Daoy (cell line): Measurements from ENCODE around the gene MUTYH. TPM values are rescaled to one million over a fixed set of nuclear protein-coding genes. Genes with fewer than 3 reads are reported as not detected.
"Not testable (repeated sequence)": the region's sequence is repeated elsewhere in the genome, so short reads cannot be mapped to it uniquely, and the experiment has no call there.

ENCODE experiments used
- DNase-seq: peaks from one replicate; pipeline ENCODE4 v3.0.0-alpha.2; 2015; ENCODE audit warnings: low read depth
- total RNA-seq: library from RNA; depleted of rRNA; stranded (reverse); fragments of >200 nt; shearing (Covaris generic); gene quantifications from 2 replicates; pipeline ENCODE4 v1.2.3, GENCODE V29; 2014; rRNA removed

The MUTYH gene
- total RNA-seq: 24.1 and 28.0 TPM in 2 replicates

DNA sequence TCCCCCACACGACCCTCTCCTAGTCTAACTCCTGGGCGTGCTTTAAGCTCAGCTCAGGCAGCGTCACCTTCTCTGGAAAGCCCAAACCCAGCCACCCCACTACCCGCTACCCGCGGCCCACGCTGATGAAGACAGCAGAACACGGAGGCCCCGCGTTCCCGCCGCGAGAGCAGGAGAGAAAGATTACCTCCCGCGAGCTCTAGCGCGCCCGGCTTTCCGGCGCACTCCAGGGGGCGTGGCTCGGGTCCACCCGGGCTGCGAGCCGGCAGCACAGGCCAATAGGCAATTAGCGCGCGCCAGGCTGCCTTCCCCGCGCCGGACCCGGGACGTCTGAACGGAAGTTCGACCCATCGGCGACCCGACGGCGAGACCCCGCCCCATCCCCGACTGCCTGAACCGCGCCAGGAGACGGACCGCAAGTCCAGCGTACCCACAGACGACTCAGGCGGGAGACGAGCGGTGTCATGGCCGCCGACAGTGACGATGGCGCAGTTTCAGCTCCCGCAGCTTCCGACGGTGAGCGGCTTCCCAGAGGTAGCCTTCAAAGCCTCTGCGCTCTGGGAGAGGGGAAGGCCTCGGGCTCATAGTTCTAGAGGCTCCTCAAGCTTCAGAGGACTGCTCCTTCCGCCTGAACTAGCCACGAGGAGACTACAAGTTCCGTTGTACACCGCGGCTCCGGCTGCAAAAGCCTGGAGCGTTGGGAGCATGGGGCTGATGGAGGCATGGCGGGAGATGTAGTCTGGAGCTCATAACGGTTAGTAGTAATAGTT is at the start of gene MUTYH, which contains the start of gene TOE1:
TSS of gene MUTYH (minus strand) at position 652 of the 770 bp plus-strand sequence. CDS start 5,935 bp downstream, outside the sequence.
TSS of gene TOE1 (plus strand) at position 382 of the 770 bp plus-strand sequence. CDS start at position 465, 83 bp downstream.
- DNase-seq: peak; percentile 99

DNA sequence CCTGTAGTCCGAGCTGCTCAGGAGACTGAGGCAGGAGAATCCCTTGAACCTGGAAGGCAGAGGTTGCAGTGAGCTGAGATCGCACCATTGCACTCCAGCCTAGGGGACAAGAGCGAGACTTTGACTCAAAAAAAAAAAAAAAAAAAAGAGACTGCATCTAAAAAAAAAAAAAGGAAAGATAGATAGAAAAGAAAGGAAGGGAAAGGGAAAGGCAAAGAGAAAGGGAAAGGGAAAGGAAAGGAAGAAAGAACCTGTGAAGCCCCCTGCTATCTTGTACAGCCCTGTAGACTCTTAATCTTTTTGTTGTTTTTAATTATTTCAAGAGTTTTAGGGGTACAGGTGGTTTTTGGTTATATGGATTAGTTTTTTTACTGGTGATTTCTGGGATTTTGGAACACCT is 46.0 kb upstream of the MUTYH start:
- DNase-seq: no peak

DNA sequence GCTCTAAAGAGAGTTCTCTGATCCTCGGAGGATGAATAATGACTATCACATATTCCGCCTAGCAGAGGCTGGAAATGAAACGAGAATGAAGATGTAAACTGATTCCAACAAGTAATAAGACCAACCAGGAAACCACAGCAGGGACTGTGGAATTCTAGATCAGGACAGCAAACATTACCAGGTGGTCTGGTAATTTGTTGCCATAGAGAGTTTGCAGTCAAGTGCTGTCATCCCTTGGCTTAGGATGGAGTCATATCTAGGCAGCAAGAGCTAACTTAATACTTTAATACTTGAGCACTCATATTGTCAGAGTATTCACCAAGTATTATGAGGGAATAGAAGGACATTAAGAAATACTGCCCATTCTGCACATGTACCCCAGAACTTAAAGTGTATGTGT is 45.1 kb upstream of the MUTYH start:
- DNase-seq: peak; percentile 29

DNA sequence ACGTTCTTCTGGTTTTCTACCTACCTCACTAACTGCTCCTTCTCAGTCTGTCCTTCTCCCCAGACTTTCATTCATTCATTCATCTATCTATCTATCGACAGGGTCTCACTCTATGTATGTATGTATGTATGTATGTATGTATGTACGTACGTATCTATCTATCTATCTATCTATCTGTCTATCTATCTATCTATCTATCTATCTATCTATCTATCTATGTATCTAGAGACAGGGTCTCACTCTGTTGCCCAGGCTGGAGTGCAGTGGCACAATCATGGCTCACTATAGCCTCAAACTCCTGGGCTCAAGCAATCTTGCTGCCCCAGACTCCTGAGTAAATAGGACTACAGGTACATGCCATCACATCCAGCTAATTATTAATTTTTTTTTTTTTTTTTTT is 44.0 kb upstream of the MUTYH start:
- not testable (repeated sequence) for DNase-seq

DNA sequence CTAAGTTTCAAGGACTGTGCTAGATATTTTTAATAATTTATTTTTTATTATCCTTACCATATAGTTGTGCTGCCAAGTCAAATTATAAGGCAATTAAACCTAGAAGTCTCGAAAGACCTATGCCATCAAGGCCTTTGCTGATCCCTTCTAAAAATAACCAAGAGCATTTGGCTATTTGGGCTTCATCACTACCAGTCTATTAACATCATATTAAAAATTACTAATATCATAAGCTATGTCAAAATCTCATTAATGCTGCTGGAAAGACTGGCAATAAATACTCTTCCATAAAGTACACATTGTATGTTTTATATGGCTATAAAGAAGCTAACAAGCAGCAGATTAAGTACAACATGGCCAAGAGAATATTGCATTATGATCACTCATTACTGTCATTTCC is 43.0 kb upstream of the MUTYH start:
- no peak for DNase-seq

DNA sequence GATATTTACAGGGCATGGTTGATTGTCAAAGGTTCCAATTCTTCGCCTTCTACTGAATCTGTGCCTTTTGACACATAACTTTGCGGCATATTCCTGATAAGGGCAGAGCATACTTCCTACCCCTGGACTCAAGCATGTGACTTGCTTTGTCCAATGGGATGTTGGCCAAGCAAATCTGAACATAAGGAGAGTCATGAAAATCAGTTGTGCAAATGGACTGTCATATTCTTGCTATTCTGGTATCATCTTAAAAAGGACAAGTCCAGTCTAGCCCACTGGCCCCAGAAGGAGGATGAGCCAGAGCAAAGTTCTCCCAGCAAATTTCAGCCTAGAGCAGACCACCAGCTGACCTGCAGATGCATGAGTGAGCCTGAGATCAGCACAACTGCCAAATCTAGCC is 41.0 kb upstream of the MUTYH start:
- DNase-seq: no peak

DNA sequence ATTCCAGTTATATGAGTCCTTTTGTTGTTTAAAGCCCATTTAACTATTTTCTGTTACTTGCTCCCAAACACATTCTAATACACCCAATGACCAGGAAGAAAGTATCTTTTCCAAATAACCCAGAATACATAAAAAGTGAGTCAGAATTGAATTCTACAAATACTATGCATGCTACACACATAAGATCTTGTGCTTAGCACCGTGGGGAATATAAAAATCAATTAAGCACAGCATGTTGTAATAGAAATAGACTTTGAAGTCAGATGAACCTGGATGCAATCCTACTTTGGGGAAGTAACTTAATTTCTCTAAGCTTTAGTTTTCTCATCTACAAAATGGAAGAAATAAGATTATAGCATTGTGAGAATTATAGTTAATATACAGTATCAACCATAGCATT is 40.5 kb upstream of the MUTYH start:
- DNase-seq: no peak

DNA sequence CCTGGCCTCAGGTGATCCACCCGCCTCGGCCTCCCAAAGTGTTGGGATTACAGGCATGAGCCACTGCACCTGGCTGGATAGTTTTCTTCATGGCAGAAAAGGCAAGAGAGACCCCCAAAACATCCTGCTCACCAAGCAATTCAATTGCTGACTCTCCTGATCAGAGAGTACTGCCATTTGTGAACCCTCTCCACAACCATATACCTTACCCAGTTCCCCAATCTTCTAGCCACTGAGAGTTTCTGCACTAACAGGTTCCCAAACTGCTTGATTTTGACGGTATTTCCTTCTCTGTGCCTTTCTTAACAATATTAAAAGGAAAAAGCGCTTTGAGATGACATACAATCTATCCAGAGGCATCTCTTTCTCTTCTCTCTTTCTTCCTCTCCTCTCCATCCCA is 39.9 kb upstream of the MUTYH start:
- DNase-seq: no peak

DNA sequence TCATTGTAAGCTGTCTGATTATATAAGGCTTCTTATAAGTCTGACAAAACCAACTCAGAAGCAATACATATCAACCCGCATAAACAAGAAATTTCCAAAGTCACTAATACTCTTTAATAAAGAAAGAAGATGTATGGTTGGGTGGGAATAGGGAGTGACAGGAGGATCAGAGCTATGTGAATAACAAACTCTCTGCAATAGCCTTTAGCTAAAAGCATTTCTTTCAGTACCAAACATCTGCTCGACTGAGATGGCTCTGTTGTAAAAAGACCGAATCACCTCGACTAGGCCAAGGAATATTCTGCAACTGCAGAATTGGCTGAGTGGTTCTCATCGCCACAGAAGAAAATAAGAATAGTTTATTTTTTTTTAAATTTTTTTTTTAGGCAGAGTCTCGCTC is 39.3 kb upstream of the MUTYH start:
- DNase-seq: no peak

DNA sequence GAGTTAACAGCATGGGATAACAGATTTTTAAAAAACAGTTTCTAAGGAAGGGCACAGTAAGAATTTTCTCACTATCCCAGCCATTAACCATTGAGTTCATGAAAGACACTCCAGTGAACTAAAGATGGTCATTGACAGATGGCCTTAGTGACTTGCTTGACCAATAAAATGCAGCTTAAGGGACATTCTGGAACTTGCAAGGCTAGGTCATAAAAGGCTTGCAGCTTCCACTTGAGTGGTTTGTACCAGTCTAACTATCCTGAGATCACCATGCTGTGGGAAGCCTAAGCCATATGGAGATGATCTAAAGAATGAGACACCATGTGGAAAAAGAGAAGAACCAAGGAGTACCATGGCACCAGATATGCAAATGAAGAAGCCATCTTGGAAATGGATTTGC is 37.9 kb upstream of the MUTYH start:
- no peak for DNase-seq

DNA sequence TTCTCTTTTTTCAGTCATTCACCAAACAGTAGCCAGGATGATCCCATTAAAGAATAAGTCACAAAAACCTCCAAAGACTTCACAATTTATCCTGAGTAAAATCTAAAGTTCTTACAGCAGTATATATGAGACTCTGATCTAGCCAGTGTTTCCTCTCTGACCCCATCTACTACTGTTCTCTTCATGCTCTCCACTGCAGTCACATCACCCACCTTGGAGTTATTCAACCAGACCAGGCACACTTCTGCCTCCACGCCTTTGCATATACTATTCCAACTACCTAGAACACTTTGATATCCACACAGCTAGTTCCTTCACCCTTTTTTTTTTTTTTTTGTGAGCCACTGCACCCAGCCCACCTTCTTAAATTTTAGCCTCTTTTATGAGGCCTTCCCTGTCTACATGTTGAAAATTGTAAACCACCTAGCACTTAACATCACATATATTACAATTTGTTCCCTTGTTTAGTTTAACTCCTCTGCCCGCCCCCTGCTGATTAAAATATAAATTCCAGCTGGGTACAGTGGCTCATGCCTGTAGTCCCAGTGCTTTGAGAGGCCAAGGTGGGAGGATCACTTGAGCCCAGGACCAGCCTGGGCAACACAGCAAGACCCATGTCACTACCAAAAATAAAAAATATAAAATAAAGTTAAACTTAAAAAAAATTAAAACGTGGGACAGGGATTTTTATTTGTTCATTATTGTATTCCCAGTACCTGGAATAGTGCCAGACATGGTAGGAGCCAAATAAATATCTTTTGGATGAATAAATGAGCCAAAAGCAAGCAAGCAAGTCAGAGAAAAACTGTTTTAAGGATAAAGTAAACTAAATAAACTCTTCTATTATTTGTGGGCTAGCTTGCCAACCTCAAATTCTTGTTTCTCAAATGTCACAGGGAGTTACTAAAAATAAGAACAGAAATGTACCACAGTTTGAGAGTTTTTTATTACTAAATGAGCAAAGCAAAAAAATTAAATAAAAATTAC is 35.2 kb upstream of the MUTYH start:
- no peak for DNase-seq

DNA sequence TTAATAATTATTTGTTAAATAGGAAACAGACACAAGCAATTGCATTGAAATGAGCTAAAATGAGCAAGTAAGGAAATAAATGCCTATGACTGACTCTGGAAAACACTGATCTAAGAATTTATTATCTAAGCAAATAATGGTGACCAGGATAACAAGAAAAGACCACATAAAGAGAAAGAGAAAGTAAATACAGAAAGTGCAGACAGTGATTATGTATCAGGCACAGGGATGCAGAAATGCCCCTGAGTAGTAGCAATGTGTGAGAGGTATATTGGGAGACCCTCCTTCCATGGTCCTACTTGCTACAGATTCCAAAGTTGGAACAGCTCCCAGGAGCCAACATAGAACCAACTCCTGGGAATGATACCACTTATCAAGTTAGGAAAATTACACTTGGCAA is 33.3 kb upstream of the MUTYH start:
- no peak for DNase-seq

DNA sequence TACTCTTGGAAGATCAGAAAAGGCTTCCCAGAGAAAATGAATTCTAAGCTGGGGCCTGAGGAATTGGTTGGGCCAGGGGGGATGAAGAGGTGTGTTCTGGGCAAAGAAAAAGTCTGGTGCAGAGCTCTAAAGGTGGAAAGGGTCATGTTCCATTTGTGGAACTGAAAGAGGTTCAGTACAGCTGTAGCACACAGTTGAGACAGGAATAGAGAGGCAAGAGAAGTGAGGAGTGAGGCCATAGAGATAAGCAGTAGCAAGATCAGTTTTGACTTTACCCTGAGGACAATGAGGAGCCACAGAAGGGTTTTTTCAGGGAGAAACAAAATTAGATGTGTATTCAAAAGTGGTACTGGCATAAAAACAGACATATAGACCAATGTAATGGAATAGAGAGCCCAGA is 30.3 kb upstream of the MUTYH start:
- no peak for DNase-seq

DNA sequence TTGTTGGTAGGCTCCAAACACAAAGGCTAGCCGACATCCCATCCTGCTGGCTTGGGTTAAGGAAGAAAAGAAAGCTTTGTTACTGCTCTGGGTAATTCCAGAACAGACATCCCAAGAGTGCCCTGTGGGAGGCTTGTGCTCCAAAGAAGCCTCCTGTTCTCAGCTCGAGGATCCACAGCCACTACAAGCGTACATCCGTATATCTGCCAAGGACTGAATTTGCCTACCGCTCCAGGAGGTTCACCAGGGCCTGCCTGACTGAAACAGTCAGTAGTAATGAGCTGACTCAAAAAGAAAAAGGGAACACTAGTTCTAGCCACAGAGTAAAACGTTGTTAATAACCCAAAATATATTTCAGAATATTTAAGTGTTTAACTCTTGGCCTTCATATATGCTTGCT is 24.8 kb upstream of the MUTYH start:
- no peak for DNase-seq

DNA sequence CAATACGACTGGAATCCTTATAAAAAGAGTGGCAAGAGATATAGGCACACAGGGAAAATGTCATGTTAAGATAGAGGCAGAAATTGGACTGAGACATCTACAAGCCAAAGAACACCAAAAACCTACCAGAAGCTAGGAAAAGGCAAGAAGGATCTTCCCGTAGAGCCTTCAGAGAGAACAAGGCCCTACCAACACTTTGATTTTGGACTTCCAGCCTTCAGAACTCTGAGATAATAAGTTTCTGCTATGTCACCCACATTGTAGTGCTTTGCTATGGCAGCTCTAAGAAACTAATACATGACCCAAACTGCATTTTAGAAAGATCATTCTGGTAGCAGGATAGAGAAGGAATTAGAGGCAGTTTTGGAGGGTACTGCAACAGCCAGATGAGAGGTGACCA is 24.1 kb upstream of the MUTYH start:
- DNase-seq: no peak

DNA sequence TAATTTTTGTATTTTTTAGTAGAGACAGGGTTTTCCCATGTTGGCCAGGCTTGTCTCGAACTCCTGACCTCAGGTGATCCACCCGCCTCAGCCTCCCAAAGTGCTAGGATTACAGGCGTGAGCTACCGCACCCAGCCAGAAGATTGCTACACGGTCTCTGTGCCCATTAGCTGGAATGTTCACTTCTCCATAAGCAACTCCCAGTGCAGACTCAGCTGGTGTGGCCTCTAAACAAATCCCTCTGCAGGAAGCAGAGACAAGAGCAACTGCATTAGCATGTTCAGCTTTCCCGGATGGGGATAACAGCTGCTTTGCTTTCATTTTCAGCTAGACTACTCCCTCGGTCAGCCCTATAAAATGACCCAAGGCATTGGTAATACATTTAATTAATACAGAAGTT is 20.7 kb upstream of the MUTYH start:
- peak; percentile 54 for DNase-seq

DNA sequence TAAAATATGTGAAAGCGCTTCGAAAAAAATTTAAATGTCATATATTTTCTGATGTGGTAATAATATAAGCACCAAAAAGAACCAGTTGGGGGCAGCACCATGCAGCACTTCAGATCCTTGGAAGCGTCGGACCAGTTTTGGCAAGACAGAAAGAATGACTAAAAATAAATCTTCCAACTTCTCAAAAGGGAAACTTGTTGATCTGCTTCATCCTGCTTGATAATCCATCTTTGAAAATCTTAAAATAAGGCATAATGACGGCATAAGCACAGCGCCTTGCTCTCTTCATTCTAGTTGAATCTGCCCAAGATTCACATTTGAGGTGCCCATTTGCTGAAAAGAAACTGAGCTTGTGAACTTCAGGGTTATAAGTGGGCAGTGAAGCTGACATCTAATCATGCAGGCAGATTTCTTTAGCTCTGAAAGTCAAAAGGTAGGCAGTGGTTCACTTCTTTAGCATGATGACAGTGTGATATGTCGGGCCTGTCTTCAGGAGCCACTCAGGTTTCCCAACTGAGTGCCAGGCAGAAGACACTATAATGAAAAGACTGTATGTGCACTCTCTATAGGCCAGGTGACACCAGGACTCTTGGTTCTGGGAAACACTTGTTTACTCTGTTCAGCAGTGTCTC is 19.8 kb upstream of the MUTYH start:
- DNase-seq: peak; percentile 60

DNA sequence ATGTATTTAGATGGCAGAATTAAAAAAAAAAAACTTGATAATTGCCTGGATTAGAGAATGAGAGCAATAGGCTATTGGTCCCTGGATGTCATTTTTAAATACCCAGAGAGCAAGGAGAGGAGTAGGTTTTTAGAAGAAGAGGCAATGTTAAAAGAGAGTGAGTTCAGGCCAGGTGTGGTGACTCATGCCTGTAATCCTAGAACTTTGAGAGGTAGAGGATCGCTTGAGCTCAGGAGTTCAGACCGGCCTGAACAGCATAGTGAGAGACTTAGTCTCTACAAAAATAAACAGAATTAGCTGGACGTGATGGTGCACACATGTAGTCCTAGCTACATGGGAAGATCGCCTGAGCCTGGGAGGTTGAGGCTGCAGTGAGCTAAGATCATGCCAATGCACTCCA is 15.9 kb upstream of the MUTYH start:
- peak; percentile 24 for DNase-seq

DNA sequence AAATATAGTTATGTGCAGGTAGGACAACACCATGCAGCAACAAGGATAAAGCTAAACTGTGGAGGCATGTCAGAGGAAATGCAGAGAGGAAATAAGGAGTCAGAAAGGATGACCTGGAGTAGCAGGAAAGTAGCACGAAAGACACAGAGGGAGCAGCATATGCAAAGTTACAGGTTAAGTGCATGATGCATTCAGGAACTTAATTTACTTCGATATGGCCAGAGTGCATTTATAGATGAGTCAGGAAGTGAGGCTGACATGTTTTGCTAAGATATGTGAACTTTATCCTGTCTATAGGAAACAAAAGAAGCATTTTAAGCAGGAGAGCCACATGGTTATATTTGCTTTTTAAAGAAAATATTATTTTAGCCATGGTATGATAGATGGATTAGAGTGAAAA is 15.4 kb upstream of the MUTYH start:
- no peak for DNase-seq

DNA sequence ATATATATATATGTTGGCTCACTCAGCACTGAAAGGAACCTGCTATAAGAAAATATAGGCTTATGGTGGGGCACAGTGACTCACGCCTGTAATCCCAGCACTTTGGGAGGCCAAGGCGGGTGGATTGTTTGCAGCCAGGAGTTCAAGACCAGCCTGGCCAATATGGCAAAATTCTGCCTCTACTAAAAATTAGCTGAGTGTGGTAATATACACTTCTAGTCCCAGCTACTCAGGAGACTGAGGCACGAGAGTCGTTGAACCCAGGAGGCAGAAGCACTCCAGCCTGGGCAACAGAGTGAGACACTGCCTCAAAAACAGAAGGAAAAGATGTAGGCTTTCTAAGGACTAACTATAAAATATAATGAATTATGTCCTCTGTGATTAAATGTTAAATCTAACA is 14.6 kb upstream of the MUTYH start:
- DNase-seq: no peak

DNA sequence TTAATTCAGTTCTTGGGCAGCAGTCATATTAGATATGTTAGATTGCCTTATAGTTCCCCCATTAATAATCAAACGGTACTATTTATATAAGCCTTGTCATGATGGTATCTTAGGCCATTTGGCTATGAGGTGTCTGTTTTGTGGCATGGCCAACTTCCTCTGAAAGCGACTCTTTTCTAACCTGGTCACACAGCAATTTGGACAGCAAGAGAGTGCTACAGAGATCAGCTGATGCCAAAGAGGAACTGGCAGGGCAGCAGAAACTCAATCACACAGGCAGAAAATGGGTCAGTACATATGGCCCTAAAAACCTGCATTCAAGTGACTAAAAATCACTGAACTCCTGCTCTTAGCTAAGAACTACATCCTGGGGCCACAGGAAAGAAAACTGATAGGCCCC is 13.4 kb upstream of the MUTYH start:
- DNase-seq: no peak

DNA sequence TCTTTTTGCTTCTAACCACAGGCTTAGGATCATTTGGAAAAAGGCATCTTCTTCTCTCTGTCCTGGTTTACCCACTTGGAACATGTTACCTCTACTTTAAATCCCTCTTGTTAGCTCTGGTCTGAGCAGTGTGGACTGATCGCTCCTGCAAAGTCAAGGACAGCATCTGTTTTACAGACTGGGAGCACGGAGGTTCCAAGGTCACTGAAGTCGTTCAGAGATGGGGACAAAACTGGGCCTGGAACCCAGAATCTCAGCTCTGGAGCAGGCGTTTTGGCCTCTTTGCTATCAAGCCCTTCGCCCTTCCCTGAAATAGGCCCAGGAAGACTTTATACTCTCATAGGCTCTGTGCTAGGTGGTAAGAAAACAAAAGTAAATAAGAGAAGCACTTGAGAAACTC is 11.3 kb upstream of the MUTYH start:
- no peak for DNase-seq
